PFSK-1 (cell line): Measurements from ENCODE around the gene SLC1A2.

Experiments used
- FOXP2 ChIP-seq: optimal IDR thresholded peaks from 2 replicates; pipeline ENCODE3; 2011; ENCODE audit warnings: borderline replicate concordance, control low read depth, inconsistent platforms; ENCODE audit not compliant: insufficient read depth; ENCODE audit errors: extremely low read length, extremely low read depth
- POLR2AphosphoS5 ChIP-seq: IDR thresholded peaks from 2 replicates; pipeline ENCODE4 v1.6.1; 2012; ENCODE audit warnings: low read depth, mild to moderate bottlenecking, control low read depth, low read length, moderate library complexity
- SIN3A ChIP-seq: IDR thresholded peaks from 2 replicates; pipeline ENCODE4 v1.6.1; 2012; ENCODE audit warnings: mild to moderate bottlenecking, low read length, moderate library complexity, borderline replicate concordance; ENCODE audit not compliant: insufficient read depth
- TAF1 ChIP-seq: IDR thresholded peaks from 2 replicates; pipeline ENCODE4 v1.6.1; 2012; ENCODE audit warnings: low read length, control low read depth, borderline replicate concordance; ENCODE audit not compliant: insufficient read depth

- TF ChIP-seq SIN3A (no peak), POLR2AphosphoS5 (no peak), TAF1 (no peak), FOXP2 (no peak)
These were observed 15.5 kb downstream of the SLC1A2 start for GRCh38 chr11:35403765-35404387.
